Naive B cell (primary cell): Measurements from ENCODE around the gene SLC47A1. TPM values are rescaled to one million over a fixed set of nuclear protein-coding genes. Genes with fewer than 3 reads are reported as not detected.
"Not testable (repeated sequence)": the region's sequence is repeated elsewhere in the genome, so short reads cannot be mapped to it uniquely, and the experiment has no call there.

Source experiments
- ATAC-seq, 2 donors: fragments of 150-1000 bp; cut with Tn5 transposase; 2 replicates each; pipeline ENCODE4 v1.10.0; 2021; ENCODE audit warnings: low read depth in 2 of 2, mild to moderate bottlenecking in 2 of 2, moderate library complexity in 2 of 2
- DNase-seq: peaks from one replicate; pipeline ENCODE4 v3.0.0; 2022
- H3K27ac Mint-ChIP-seq, 6 donors: one replicate each; pipeline ENCODE4 v1.8.0; 2020 to 2022; ENCODE audit warnings: mild to moderate bottlenecking in 6 of 6, mixed read lengths in 6 of 6, moderate library complexity in 5 of 6, inconsistent platforms in 2 of 6
- H3K27me3 Mint-ChIP-seq, 3 donors: one replicate each; pipeline ENCODE4 v1.8.0; 2021 to 2022; ENCODE audit warnings: mixed read lengths in 3 of 3, mild to moderate bottlenecking in 1 of 3
- H3K36me3 Mint-ChIP-seq, 2 donors: one replicate each; pipeline ENCODE4 v1.8.0; 2020 to 2022; ENCODE audit warnings: mixed read lengths in 2 of 2, inconsistent platforms in 1 of 2, mild to moderate bottlenecking in 1 of 2
- H3K4me1 Mint-ChIP-seq, 3 donors: one replicate each; pipeline ENCODE4 v1.8.0; 2020 to 2022; ENCODE audit warnings: mixed read lengths in 3 of 3, inconsistent platforms in 1 of 3, mild to moderate bottlenecking in 1 of 3, moderate library complexity in 1 of 3
- H3K4me3 Mint-ChIP-seq, 8 donors: one replicate each; pipeline ENCODE4 v1.8.0; 2020 to 2022; ENCODE audit warnings: mild to moderate bottlenecking in 8 of 8, mixed read lengths in 8 of 8, moderate library complexity in 8 of 8, inconsistent platforms in 2 of 8
- H3K9me3 Mint-ChIP-seq, 7 donors: one replicate each; pipeline ENCODE4 v1.8.0; 2020 to 2022; ENCODE audit warnings: mixed read lengths in 7 of 7, mild to moderate bottlenecking in 5 of 7, inconsistent platforms in 2 of 7, moderate library complexity in 1 of 7
- polyA plus RNA-seq, 6 donors: library from polyadenylated mRNA; unstranded; fragments of 300-500 nt; fragmentation: Illumina TruSeq; gene quantifications; one replicate each; pipeline ENCODE4 v1.2.3, GENCODE V29; 2021; ENCODE audit warnings: low read depth in 6 of 6

SLC47A1 gene
- polyA plus RNA-seq, 6 donors from 2014 or later = not detected

- H3K4me3 Mint-ChIP-seq = peak overlapping the region in 7 of 8 donors; percentile 22 to 77 (median 70)
- ATAC-seq (peak; percentile 93 to 97), DNase-seq (peak; percentile 51)
- peaks cover 13 to 24% (median 22%) of the 10 kb centered on the region in 3 donors for H3K4me1 Mint-ChIP-seq
- peaks cover under 1 to 4% (median 3%) of the 10 kb centered on the region in 3 donors for H3K27me3 Mint-ChIP-seq
- no peaks in the 10 kb centered on the region for H3K36me3 Mint-ChIP-seq
- H3K9me3 Mint-ChIP-seq = peaks cover 0 to 2% (median 0%) of the 10 kb centered on the region in 7 donors
- peak overlapping the region; percentile 46 to 93 (median 76) for H3K27ac Mint-ChIP-seq
Observed at GRCh38 chr17:19569785-19570543, 36.3 kb downstream of the SLC47A1 start.

GRCh38 chr17:19570544-19571062 is 36.9 kb downstream of the SLC47A1 start:
- no peaks in the 10 kb centered on the region for H3K36me3 Mint-ChIP-seq
- DNase-seq = no peak
- H3K4me1 Mint-ChIP-seq = peaks cover 13 to 24% (median 22%) of the 10 kb centered on the region in 3 donors
- H3K27ac Mint-ChIP-seq = peak overlapping the region in 3 of 6 donors; percentile 12 to 93 (median 93)
- no peak for ATAC-seq
- H3K27me3 Mint-ChIP-seq = peaks cover 1 to 7% (median 6%) of the 10 kb centered on the region in 3 donors
- H3K9me3 Mint-ChIP-seq = peaks cover 0 to 2% (median 0%) of the 10 kb centered on the region in 7 donors
- peak overlapping the region in 4 of 8 donors; percentile 55 to 73 (median 63) for H3K4me3 Mint-ChIP-seq

- Mint-ChIP-seq H3K27ac (no peak overlapping the region), H3K4me3 (no peak overlapping the region), H3K9me3 (peaks cover 0 to 2% (median 0%) of the 10 kb centered on the region in 7 donors), H3K36me3 (no peaks in the 10 kb centered on the region), H3K27me3 (peaks cover 4 to 16% (median 13%) of the 10 kb centered on the region in 3 donors), H3K4me1 (peaks cover 13 to 24% (median 22%) of the 10 kb centered on the region in 3 donors)
- no peak for DNase-seq
- no peak for ATAC-seq
Observed at GRCh38 chr17:19573075-19573474, 39.4 kb downstream of the SLC47A1 start.

- H3K9me3 Mint-ChIP-seq = peaks cover 0 to 2% (median 0%) of the 10 kb centered on the region in 7 donors
- H3K27ac Mint-ChIP-seq = peak overlapping the region in 1 of 6 donors; percentile 92
- H3K4me1 Mint-ChIP-seq = peaks cover 5 to 11% (median 9%) of the 10 kb centered on the region in 3 donors
- ATAC-seq (no peak), DNase-seq (no peak)
- no peak overlapping the region for H3K4me3 Mint-ChIP-seq
- peaks cover 11 to 31% (median 24%) of the 10 kb centered on the region in 3 donors for H3K27me3 Mint-ChIP-seq
- H3K36me3 Mint-ChIP-seq = no peaks in the 10 kb centered on the region
Observed at GRCh38 chr17:19574956-19575355, 41.3 kb downstream of the SLC47A1 start.

- Mint-ChIP-seq H3K4me1 (peaks cover 0 to 4% (median 0%) of the 10 kb centered on the region in 3 donors), H3K9me3 (no peaks in the 10 kb centered on the region), H3K4me3 (no peak overlapping the region), H3K27ac (no peak overlapping the region), H3K27me3 (peaks cover 23 to 64% (median 42%) of the 10 kb centered on the region in 3 donors), H3K36me3 (no peaks in the 10 kb centered on the region)
- ATAC-seq (no peak), DNase-seq (no peak)
Observed at GRCh38 chr17:19578545-19578944, 44.9 kb downstream of the SLC47A1 start.

- H3K4me3 Mint-ChIP-seq = peak overlapping the region in 1 of 8 donors; percentile 41
- H3K27me3 Mint-ChIP-seq = peaks cover 27 to 68% (median 42%) of the 10 kb centered on the region in 3 donors
- no peaks in the 10 kb centered on the region for H3K36me3 Mint-ChIP-seq
- H3K27ac Mint-ChIP-seq = no peak overlapping the region
- no peak for ATAC-seq
- H3K9me3 Mint-ChIP-seq = no peaks in the 10 kb centered on the region
- no peak for DNase-seq
- H3K4me1 Mint-ChIP-seq = peaks cover 0 to 4% (median 0%) of the 10 kb centered on the region in 3 donors
Observed at GRCh38 chr17:19579192-19579761, 45.6 kb downstream of the SLC47A1 start.

GRCh38 chr17:19579867-19580565 is 46.4 kb downstream of the SLC47A1 start:
- ATAC-seq = peak; percentile 28
- no peaks in the 10 kb centered on the region for H3K9me3 Mint-ChIP-seq
- no peak for DNase-seq

GRCh38 chr17:19580566-19580920 is 46.9 kb downstream of the SLC47A1 start:
- not testable (repeated sequence) for DNase-seq
- Mint-ChIP-seq H3K4me3 (peak overlapping the region in 2 of 8 donors; percentile 71 to 82), H3K27me3 (peaks cover 27 to 63% (median 36%) of the 10 kb centered on the region in 3 donors)

More at GRCh38 chr17:19579867-19580565, 46.4 kb downstream of the SLC47A1 start:
- no peak overlapping the region for H3K27ac Mint-ChIP-seq
- peak overlapping the region in 6 of 8 donors; percentile 23 to 85 (median 70) for H3K4me3 Mint-ChIP-seq
- peaks cover 0 to 4% (median 0%) of the 10 kb centered on the region in 3 donors for H3K4me1 Mint-ChIP-seq
- H3K27me3 Mint-ChIP-seq = peaks cover 27 to 65% (median 41%) of the 10 kb centered on the region in 3 donors
- no peaks in the 10 kb centered on the region for H3K36me3 Mint-ChIP-seq

GRCh38 chr17:19582152-19582551 is 48.5 kb downstream of the SLC47A1 start:
- H3K9me3 Mint-ChIP-seq, H3K4me1 Mint-ChIP-seq, H3K27ac Mint-ChIP-seq, H3K4me3 Mint-ChIP-seq, DNase-seq, ATAC-seq, H3K36me3 Mint-ChIP-seq: not testable (repeated sequence)
- peaks cover 23 to 61% (median 28%) of the 10 kb centered on the region in 3 donors for H3K27me3 Mint-ChIP-seq

More at GRCh38 chr17:19580566-19580920, 46.9 kb downstream of the SLC47A1 start:
- not testable (repeated sequence) for H3K27ac Mint-ChIP-seq, ATAC-seq, H3K4me1 Mint-ChIP-seq, H3K9me3 Mint-ChIP-seq, H3K36me3 Mint-ChIP-seq

- Mint-ChIP-seq H3K4me1 (peaks cover 0 to 4% (median 0%) of the 10 kb centered on the region in 3 donors), H3K36me3 (no peaks in the 10 kb centered on the region), H3K27me3 (peaks cover 18 to 47% (median 26%) of the 10 kb centered on the region in 3 donors), H3K4me3 (no peak overlapping the region), H3K9me3 (no peaks in the 10 kb centered on the region), H3K27ac (no peak overlapping the region)
- ATAC-seq (no peak), DNase-seq (no peak)
Observed at GRCh38 chr17:19583871-19584270, 50.2 kb downstream of the SLC47A1 start.

- peaks cover 5 to 24% (median 19%) of the 10 kb centered on the region in 3 donors for H3K27me3 Mint-ChIP-seq
- DNase-seq = no peak
Observed at GRCh38 chr17:19590451-19590850, 56.8 kb downstream of the SLC47A1 start.

GRCh38 chr17:19590912-19591551 is 57.4 kb downstream of the SLC47A1 start:
- Mint-ChIP-seq H3K27ac (no peak overlapping the region), H3K4me3 (no peak overlapping the region), H3K36me3 (no peaks in the 10 kb centered on the region), H3K9me3 (no peaks in the 10 kb centered on the region), H3K27me3 (peaks cover 5 to 30% (median 19%) of the 10 kb centered on the region in 3 donors), H3K4me1 (no peaks in the 10 kb centered on the region)
- ATAC-seq (no peak), DNase-seq (no peak)

More at GRCh38 chr17:19590451-19590850, 56.8 kb downstream of the SLC47A1 start:
- Mint-ChIP-seq H3K27ac (peak overlapping the region in 1 of 6 donors; percentile 60), H3K4me1 (no peaks in the 10 kb centered on the region), H3K9me3 (no peaks in the 10 kb centered on the region), H3K36me3 (no peaks in the 10 kb centered on the region), H3K4me3 (no peak overlapping the region)
- ATAC-seq = no peak
